Measurements from ENCODE around the gene CD79A. TPM values are rescaled to one million over a fixed set of nuclear protein-coding genes. Genes with fewer than 3 reads are reported as not detected.

CD79A gene
- total RNA-seq, 1 experiment from 2014 or later, result 0.82 TPM

- peaks cover 26% of the 10 kb centered on the region for H3K4me1 Mint-ChIP-seq (ENCODE audit: low read depth, unreplicated experiment)
- no peak for TF ChIP-seq CTCF (IDR thresholded peaks at IDR 0.05; ENCODE audit: insufficient read depth in 1 of 2, low read depth in 1 of 2, low read length in 1 of 2, severe bottlenecking in 1 of 2, unreplicated experiment in 1 of 2)
- Histone ChIP-seq H3K9me3 (no peaks in the 10 kb centered on the region), H3K4me1 (peaks cover 26% of the 10 kb centered on the region), H3K36me3 (ENCODE audit: control insufficient read depth, insufficient read depth, low read length) (peaks cover 8% of the 10 kb centered on the region), H3K27me3 (replicated peaks; ENCODE audit: control insufficient read depth, insufficient read depth, low read length) (no peaks in the 10 kb centered on the region), H3K4me3 (ENCODE audit: low read depth, low read length) (no peak overlapping the region)
- H3K27me3 Mint-ChIP-seq (ENCODE audit: insufficient read depth, unreplicated experiment), result no peaks in the 10 kb centered on the region
- ChIA-PET POLR2A (interaction anchor here (0.6 kb wide), 1 partner anchor 42 kb away, joined by 3 read pairs; the partner anchor contains the start of gene RPS19), CTCF (interaction anchor here (0.6 to 1.7 kb wide), 2 partner anchors 14 to 224 kb away, joined by 3 to 6 read pairs; no protein-coding TSS in a partner anchor)
- intact Hi-C loops (cut with micrococcal nuclease; ENCODE audit: unreplicated experiment), result no loop called here
- H3K27ac Mint-ChIP-seq (ENCODE audit: unreplicated experiment), result no peak overlapping the region
- no peak for DNase-seq
- no peaks in the 10 kb centered on the region for H3K9me3 Mint-ChIP-seq (ENCODE audit: unreplicated experiment)
- H3K36me3 Mint-ChIP-seq (ENCODE audit: insufficient read depth, unreplicated experiment), result peaks cover 39% of the 10 kb centered on the region
- BruUV-seq (replicated peaks), result no TSS peak
- H3K4me3 Mint-ChIP-seq (ENCODE audit: unreplicated experiment), result no peak overlapping the region
Measured at GRCh38 chr19:41901707-41902360, 24.8 kb downstream of the CD79A start.

DNA sequence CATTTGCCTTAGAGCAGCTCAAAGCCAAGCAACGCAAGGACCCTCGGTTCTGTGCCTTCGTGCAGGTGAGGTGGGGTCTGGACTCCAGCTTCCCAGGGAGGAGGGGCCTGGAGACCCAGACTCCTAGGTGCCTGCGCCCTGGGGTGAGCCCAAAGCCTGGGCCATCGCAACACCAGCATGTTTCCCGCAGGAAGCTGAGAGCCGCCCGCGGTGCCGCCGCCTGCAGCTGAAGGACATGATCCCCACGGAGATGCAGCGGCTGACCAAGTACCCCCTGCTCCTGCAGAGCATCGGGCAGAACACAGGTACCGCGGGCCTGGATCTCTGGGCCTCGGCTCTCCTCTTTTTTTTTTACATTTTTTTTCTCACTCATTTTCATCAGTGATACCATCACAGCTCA lies 25.5 kb downstream of the CD79A start:
- ChIA-PET CTCF (interaction anchor here (1.7 kb wide), 1 partner anchor 15 kb away, joined by 3 read pairs; no protein-coding TSS in a partner anchor), POLR2A (interaction anchor here (0.6 kb wide), 1 partner anchor 42 kb away, joined by 3 read pairs; the partner anchor contains the start of gene RPS19)
- Histone ChIP-seq H3K27me3 (replicated peaks; ENCODE audit: control insufficient read depth, insufficient read depth, low read length) (no peaks in the 10 kb centered on the region), H3K9me3 (no peaks in the 10 kb centered on the region), H3K36me3 (ENCODE audit: control insufficient read depth, insufficient read depth, low read length) (peaks cover 8% of the 10 kb centered on the region), H3K4me1 (peaks cover 26% of the 10 kb centered on the region), H3K4me3 (ENCODE audit: low read depth, low read length) (no peak overlapping the region)
- intact Hi-C loops (cut with micrococcal nuclease; ENCODE audit: unreplicated experiment), result no loop called here
- Mint-ChIP-seq H3K27ac (ENCODE audit: unreplicated experiment) (no peak overlapping the region), H3K9me3 (ENCODE audit: unreplicated experiment) (no peaks in the 10 kb centered on the region), H3K36me3 (ENCODE audit: insufficient read depth, unreplicated experiment) (peaks cover 39% of the 10 kb centered on the region), H3K27me3 (ENCODE audit: insufficient read depth, unreplicated experiment) (no peaks in the 10 kb centered on the region), H3K4me1 (ENCODE audit: low read depth, unreplicated experiment) (peaks cover 28% of the 10 kb centered on the region), H3K4me3 (ENCODE audit: unreplicated experiment) (no peak overlapping the region)
- no peak for DNase-seq
- TF ChIP-seq CTCF (IDR thresholded peaks at IDR 0.05; ENCODE audit: insufficient read depth in 1 of 2, low read depth in 1 of 2, low read length in 1 of 2, severe bottlenecking in 1 of 2, unreplicated experiment in 1 of 2), result no peak
- no TSS peak for BruUV-seq (replicated peaks)

DNA sequence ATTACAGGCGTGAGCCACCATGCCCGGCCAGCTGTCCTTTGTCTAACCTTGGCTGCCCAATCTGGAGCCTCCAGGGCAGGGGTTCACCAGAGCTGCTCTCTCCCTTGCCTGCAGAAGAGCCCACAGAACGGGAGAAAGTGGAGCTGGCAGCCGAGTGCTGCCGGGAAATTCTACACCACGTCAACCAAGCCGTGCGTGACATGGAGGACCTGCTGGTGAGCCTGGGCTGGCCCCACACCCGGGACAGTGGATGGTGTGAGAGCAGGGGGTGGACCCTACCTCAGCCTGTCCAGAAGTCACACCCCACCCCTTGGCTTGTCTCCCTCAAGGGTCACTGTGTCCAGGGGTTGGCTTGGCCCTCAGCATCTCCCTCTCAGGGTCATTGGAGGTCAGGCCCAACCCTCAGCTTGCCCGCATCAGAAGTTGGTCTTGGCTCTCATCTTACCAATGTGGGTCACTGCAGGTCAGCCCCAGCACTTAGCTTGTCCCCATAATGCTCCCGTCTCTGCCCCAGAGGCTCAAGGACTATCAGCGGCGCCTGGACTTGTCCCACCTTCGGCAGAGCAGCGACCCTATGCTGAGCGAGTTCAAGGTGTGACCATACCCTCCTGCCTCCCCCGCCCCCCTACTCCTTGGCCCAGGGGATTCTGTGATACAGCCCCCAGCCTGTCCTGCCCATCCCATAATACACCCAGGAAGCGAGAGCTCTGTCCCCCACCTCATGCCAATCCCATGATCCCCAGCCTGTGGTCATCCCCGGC lies 26.3 kb downstream of the CD79A start:
- ChIA-PET CTCF (interaction anchor here (0.6 to 1.7 kb wide), 3 partner anchors 15 to 28 kb away, joined by 3 to 6 read pairs (median 3); no protein-coding TSS in a partner anchor), POLR2A (no interaction called here)
- intact Hi-C loops (cut with micrococcal nuclease; ENCODE audit: unreplicated experiment), result no loop called here
- Histone ChIP-seq H3K4me3 (ENCODE audit: low read depth, low read length) (no peak overlapping the region), H3K4me1 (peaks cover 26% of the 10 kb centered on the region), H3K27me3 (replicated peaks; ENCODE audit: control insufficient read depth, insufficient read depth, low read length) (no peaks in the 10 kb centered on the region), H3K36me3 (ENCODE audit: control insufficient read depth, insufficient read depth, low read length) (peaks cover 8% of the 10 kb centered on the region), H3K9me3 (no peaks in the 10 kb centered on the region)
- Mint-ChIP-seq H3K27me3 (ENCODE audit: insufficient read depth, unreplicated experiment) (no peaks in the 10 kb centered on the region), H3K4me3 (ENCODE audit: unreplicated experiment) (no peak overlapping the region), H3K4me1 (ENCODE audit: low read depth, unreplicated experiment) (peaks cover 28% of the 10 kb centered on the region), H3K27ac (ENCODE audit: unreplicated experiment) (peak overlapping the region; percentile 98), H3K36me3 (ENCODE audit: insufficient read depth, unreplicated experiment) (peaks cover 34% of the 10 kb centered on the region), H3K9me3 (ENCODE audit: unreplicated experiment) (no peaks in the 10 kb centered on the region)
- no peak for DNase-seq
- TF ChIP-seq CTCF (IDR thresholded peaks at IDR 0.05; ENCODE audit: insufficient read depth in 1 of 2, low read depth in 1 of 2, low read length in 1 of 2, severe bottlenecking in 1 of 2, unreplicated experiment in 1 of 2), result no peak
- no TSS peak for BruUV-seq (replicated peaks)
